Gastrocnemius medialis (tissue), 4 donors: ENCODE measurements around the gene SSR1.

Source experiments
- POLR2A ChIP-seq, 2 donors: fragments of 450-650 bp; IDR thresholded peaks; one replicate each; pipeline ENCODE4 v1.6.1; 2017; ENCODE audit warnings: antibody characterized with exemption in 2 of 2, mild to moderate bottlenecking in 2 of 2, moderate library complexity in 2 of 2
- TF ChIP-seq, protein P1 (sequence below), 5 experiments: fragments of 450-650 bp in 3 of 5; fragments of 200-600 bp in 2 of 5; sonication (generic) in 2 of 5; IDR thresholded peaks in 4 of 5; conservative IDR thresholded peaks in 1 of 5; 1 replicate in 4 of 5; 2 replicates in 1 of 5; pipeline ENCODE4 v1.5.1; 2016 to 2019; ENCODE audit warnings: antibody characterized with exemption in 5 of 5, mild to moderate bottlenecking in 3 of 5, moderate library complexity in 3 of 5

DNA sequence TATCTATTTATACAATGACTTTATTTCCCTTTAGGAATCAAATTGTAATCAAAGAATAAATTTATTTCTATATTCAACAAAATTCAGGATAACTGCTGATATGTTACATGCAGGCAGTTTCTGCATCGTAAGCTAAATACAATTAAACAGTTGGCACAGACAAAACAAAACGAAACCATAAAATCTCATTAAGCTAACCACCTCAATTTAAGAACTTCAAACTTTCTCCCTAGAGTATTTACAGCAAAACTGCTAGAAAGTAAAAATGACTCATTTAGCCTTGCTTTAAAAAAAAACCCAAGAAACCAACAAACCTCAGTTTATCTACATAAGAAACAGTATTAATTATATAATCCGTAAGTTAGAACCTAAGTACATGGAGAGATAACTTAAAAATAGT lies 17.1 kb downstream of the SSR1 start:
- no peak for TF ChIP-seq POLR2A (IDR thresholded peaks at IDR 0.05)
- TF ChIP-seq, protein P1, sequence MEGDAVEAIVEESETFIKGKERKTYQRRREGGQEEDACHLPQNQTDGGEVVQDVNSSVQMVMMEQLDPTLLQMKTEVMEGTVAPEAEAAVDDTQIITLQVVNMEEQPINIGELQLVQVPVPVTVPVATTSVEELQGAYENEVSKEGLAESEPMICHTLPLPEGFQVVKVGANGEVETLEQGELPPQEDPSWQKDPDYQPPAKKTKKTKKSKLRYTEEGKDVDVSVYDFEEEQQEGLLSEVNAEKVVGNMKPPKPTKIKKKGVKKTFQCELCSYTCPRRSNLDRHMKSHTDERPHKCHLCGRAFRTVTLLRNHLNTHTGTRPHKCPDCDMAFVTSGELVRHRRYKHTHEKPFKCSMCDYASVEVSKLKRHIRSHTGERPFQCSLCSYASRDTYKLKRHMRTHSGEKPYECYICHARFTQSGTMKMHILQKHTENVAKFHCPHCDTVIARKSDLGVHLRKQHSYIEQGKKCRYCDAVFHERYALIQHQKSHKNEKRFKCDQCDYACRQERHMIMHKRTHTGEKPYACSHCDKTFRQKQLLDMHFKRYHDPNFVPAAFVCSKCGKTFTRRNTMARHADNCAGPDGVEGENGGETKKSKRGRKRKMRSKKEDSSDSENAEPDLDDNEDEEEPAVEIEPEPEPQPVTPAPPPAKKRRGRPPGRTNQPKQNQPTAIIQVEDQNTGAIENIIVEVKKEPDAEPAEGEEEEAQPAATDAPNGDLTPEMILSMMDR (IDR thresholded peaks at IDR 0.05 in 4 of 5, conservative IDR thresholded peaks at IDR 0.05 in 1 of 5) = no peak
